B cell (primary cell): ENCODE measurements around the gene ENDOG. TPM values are rescaled to one million over a fixed set of nuclear protein-coding genes. Genes with fewer than 3 reads are reported as not detected.

Source experiments
- ATAC-seq: fragments of 200-7000 bp; cut with Tn5 transposase; one replicate; pipeline ENCODE4 v1.10.0; 2021; ENCODE audit warnings: low read depth, mild to moderate bottlenecking, moderate number of reproducible peaks, moderate library complexity
- CTCF ChIA-PET: fragments of 350-600 bp; sonication (Branson Sonifier 250); formaldehyde crosslinking; loops from one replicate; lab custom pipeline; 2021; ENCODE audit warnings: antibody characterized with exemption, inconsistent platforms; lab: Charles Lee
- POLR2A ChIA-PET: fragments of 350-600 bp; sonication (Branson Sonifier 250); formaldehyde crosslinking; loops from one replicate; lab custom pipeline; 2021; ENCODE audit warnings: antibody characterized with exemption; lab: Charles Lee
- DNase-seq: peaks from one replicate; pipeline ENCODE4 v3.0.0; 2013
- H2AFZ ChIP-seq: 2 replicates; pipeline ENCODE4 v1.6.1; 2012; ENCODE audit warnings: mild to moderate bottlenecking, low read depth, low read length; ENCODE audit not compliant: insufficient read depth, poor library complexity, severe bottlenecking
- H3K27ac ChIP-seq, 2 donors: 1 replicate in 1 of 2; 2 replicates in 1 of 2; pipeline ENCODE4 v1.5.1; 2012 to 2013; ENCODE audit warnings: low read length in 2 of 2, mild to moderate bottlenecking in 2 of 2, moderate library complexity in 1 of 2
- H3K27me3 ChIP-seq, 4 experiments: fragments of 200-600 bp in 1 of 4; sonication (generic) in 1 of 4; replicated peaks in 1 of 4; 1 replicate in 2 of 4; 2 replicates in 2 of 4; pipeline versions ENCODE4 v1.6.1 to v1.7.0; 2013 to 2016; ENCODE audit warnings: low read length in 3 of 4, mild to moderate bottlenecking in 2 of 4, mixed read lengths in 1 of 4, moderate library complexity in 1 of 4; ENCODE audit not compliant: insufficient read depth in 4 of 4, control insufficient read depth in 3 of 4; ENCODE audit errors: control extremely low read depth in 1 of 4
- H3K36me3 ChIP-seq, 2 experiments: replicated peaks in 1 of 2; 1 replicate in 1 of 2; 2 replicates in 1 of 2; pipeline versions ENCODE4 v1.6.1 to v1.7.1; 2013; ENCODE audit warnings: low read length in 1 of 2; ENCODE audit not compliant: insufficient read depth in 2 of 2, control insufficient read depth in 1 of 2; ENCODE audit errors: control extremely low read depth in 1 of 2, extremely low read depth in 1 of 2
- H3K4me1 ChIP-seq, 2 donors: fragments of 200-600 bp in 1 of 2; sonication (generic) in 1 of 2; 1 replicate in 1 of 2; 2 replicates in 1 of 2; pipeline versions ENCODE4 v1.5.1 to v1.6.1; 2013 to 2017; ENCODE audit warnings: low read length in 2 of 2; ENCODE audit not compliant: control insufficient read depth in 2 of 2, insufficient read depth in 2 of 2
- H3K4me2 ChIP-seq: replicated peaks from 2 replicates; pipeline ENCODE3; 2012; ENCODE audit warnings: mild to moderate bottlenecking, low read depth, low read length; ENCODE audit not compliant: poor library complexity, severe bottlenecking
- H3K4me3 ChIP-seq, 5 experiments: fragments of 200-600 bp in 1 of 5; sonication (generic) in 1 of 5; 1 replicate in 3 of 5; 2 replicates in 2 of 5; pipeline versions ENCODE4 v1.5.1 to v1.7.0; 2011 to 2016; ENCODE audit warnings: low read length in 4 of 5, mild to moderate bottlenecking in 4 of 5, low read depth in 2 of 5, control low read depth in 1 of 5, moderate library complexity in 1 of 5; ENCODE audit not compliant: insufficient read depth in 1 of 5; ENCODE audit errors: control extremely low read depth in 1 of 5, extremely low read depth in 1 of 5
- H3K79me2 ChIP-seq: fragments of 200-600 bp; sonication (generic); one replicate; pipeline ENCODE4 v1.6.0; 2016; ENCODE audit warnings: low read length; ENCODE audit not compliant: control insufficient read depth, insufficient read depth
- H3K9ac ChIP-seq: fragments of 200-600 bp; sonication (generic); 2 replicates; pipeline ENCODE4 v1.6.1; 2017; ENCODE audit warnings: mild to moderate bottlenecking, low read length, moderate library complexity
- H3K9me3 ChIP-seq, 3 donors: one replicate each; pipeline versions ENCODE4 v1.6.1 to v1.7.1; 2013; ENCODE audit warnings: low read length in 2 of 3; ENCODE audit not compliant: control insufficient read depth in 2 of 3, insufficient read depth in 1 of 3; ENCODE audit errors: control extremely low read depth in 1 of 3
- H4K20me1 ChIP-seq: 2 replicates; pipeline ENCODE4 v1.6.0; 2012; ENCODE audit warnings: mild to moderate bottlenecking, low read length; ENCODE audit not compliant: insufficient read depth, control insufficient read depth, poor library complexity, severe bottlenecking
- H3K27ac Mint-ChIP-seq: one replicate; pipeline ENCODE4 v1.8.0; 2021; ENCODE audit warnings: mixed read lengths
- H3K27me3 Mint-ChIP-seq: one replicate; pipeline ENCODE4 v1.8.0; 2021; ENCODE audit warnings: mixed read lengths
- H3K4me1 Mint-ChIP-seq: one replicate; pipeline ENCODE4 v1.8.0; 2021; ENCODE audit warnings: mixed read lengths
- H3K4me3 Mint-ChIP-seq: one replicate; pipeline ENCODE4 v1.8.0; 2021; ENCODE audit warnings: mixed read lengths
- H3K9me3 Mint-ChIP-seq: one replicate; pipeline ENCODE4 v1.8.0; 2022; ENCODE audit warnings: mixed read lengths; ENCODE audit not compliant: insufficient read depth
- CTCF ChIP-seq: fragments of 200-600 bp; IDR thresholded peaks from one replicate; pipeline ENCODE4 v1.8.0; 2022; ENCODE audit warnings: antibody characterized with exemption, mild to moderate bottlenecking
- EZH2 ChIP-seq: IDR thresholded peaks from 2 replicates; pipeline ENCODE4 v1.6.1; 2012; ENCODE audit warnings: borderline replicate concordance, low read depth, mild to moderate bottlenecking, moderate library complexity, low read length; ENCODE audit not compliant: insufficient read depth, poor library complexity, severe bottlenecking
- WGBS: methylation state at CpG from one replicate; pipeline ENCODE4 v1.1.5; 2013; ENCODE audit warnings: missing lambda C conversion rate; ENCODE audit not compliant: insufficient coverage; 5-methylcytosine and 5-hydroxymethylcytosine counted together
- intact Hi-C: fragments of 100-400 bp; cut with micrococcal nuclease; formaldehyde crosslinking; loops from one replicate; pipeline ENCODE4 v1.10.0; 2022
- polyA plus RNA-seq: library from polyadenylated mRNA; depleted of rRNA; stranded (reverse); fragments of >200 nt; gene quantifications from 2 replicates; pipeline ENCODE4 v1.2.3, GENCODE V29; 2012
- total RNA-seq, 2 donors: library from RNA; stranded (reverse); fragments of 120-200 nt in 1 of 2; gene quantifications; 1 replicate in 1 of 2; 2 replicates in 1 of 2; pipeline versions ENCODE4 v1.2.3 to v1.2.4, GENCODE V29; 2013 to 2022

The ENDOG gene
- total and polyA plus RNA-seq, 2 donors (not counting 1 experiment from before 2014, with no cell fraction given) = 12.5 to 19.3 TPM

- no peaks in the 10 kb centered on the region for H3K27me3 Mint-ChIP-seq
- WGBS = 96% methylated on average over 27 of the region's 28 CpGs
- H3K9ac ChIP-seq = no peak overlapping the region
- no peak overlapping the region for H3K4me2 ChIP-seq
- H3K27ac ChIP-seq = no peak overlapping the region
- TF ChIP-seq CTCF (no peak), EZH2 (no peak)
- H3K4me1 ChIP-seq = no peaks in the 10 kb centered on the region
- H3K27me3 ChIP-seq = no peaks in the 10 kb centered on the region
- H3K36me3 ChIP-seq = peaks cover 0 to 10% of the 10 kb centered on the region in 2 experiments
- H4K20me1 ChIP-seq = no peaks in the 10 kb centered on the region
- no peaks in the 10 kb centered on the region for H3K4me1 Mint-ChIP-seq
- H3K9me3 ChIP-seq = no peaks in the 10 kb centered on the region
- ATAC-seq = no peak
- H3K79me2 ChIP-seq = peaks cover 2% of the 10 kb centered on the region
- no peak overlapping the region for H3K4me3 Mint-ChIP-seq
- H3K27ac Mint-ChIP-seq = no peak overlapping the region
- H3K9me3 Mint-ChIP-seq = no peaks in the 10 kb centered on the region
- no peak for DNase-seq
- H3K4me3 ChIP-seq = no peak overlapping the region
- no peak overlapping the region for H2AFZ ChIP-seq
- ChIA-PET POLR2A (no interaction called here), CTCF (no interaction called here)
- intact Hi-C loops = no loop called here
These were observed 17.2 kb downstream of the ENDOG start for GRCh38 chr9:128835246-128836210.

GRCh38 chr9:128836509-128837145, 18.3 kb downstream of the ENDOG start:
- Mint-ChIP-seq H3K27me3 (no peaks in the 10 kb centered on the region), H3K4me3 (no peak overlapping the region), H3K27ac (no peak overlapping the region), H3K9me3 (no peaks in the 10 kb centered on the region), H3K4me1 (no peaks in the 10 kb centered on the region)
- H3K27me3 ChIP-seq = no peaks in the 10 kb centered on the region
- H3K4me1 ChIP-seq = no peaks in the 10 kb centered on the region
- ChIA-PET CTCF (no interaction called here), POLR2A (no interaction called here)
- no peak for TF ChIP-seq EZH2
- TF ChIP-seq CTCF = no peak
- H3K36me3 ChIP-seq = peaks cover 0 to 10% of the 10 kb centered on the region in 2 experiments
- no peak overlapping the region for H3K4me2 ChIP-seq
- WGBS = 84% methylated on average over 8 of the region's 14 CpGs
- H3K9ac ChIP-seq = no peak overlapping the region
- no peak overlapping the region for H2AFZ ChIP-seq
- ATAC-seq (no peak), DNase-seq (no peak)
- H3K27ac ChIP-seq = no peak overlapping the region
- no peaks in the 10 kb centered on the region for H4K20me1 ChIP-seq
- H3K4me3 ChIP-seq = no peak overlapping the region
- H3K9me3 ChIP-seq = no peaks in the 10 kb centered on the region
- peaks cover 2% of the 10 kb centered on the region for H3K79me2 ChIP-seq
- intact Hi-C loops = no loop called here
